NCI-H748 (cell line): ENCODE data around the gene PCLAF.

ENCODE experiments used
- DNase-seq: peaks from one replicate; lab custom pipeline; 2025; ENCODE audit not compliant: unreplicated experiment; lab: John Stamatoyannopoulos, UW

PCLAF gene

DNA sequence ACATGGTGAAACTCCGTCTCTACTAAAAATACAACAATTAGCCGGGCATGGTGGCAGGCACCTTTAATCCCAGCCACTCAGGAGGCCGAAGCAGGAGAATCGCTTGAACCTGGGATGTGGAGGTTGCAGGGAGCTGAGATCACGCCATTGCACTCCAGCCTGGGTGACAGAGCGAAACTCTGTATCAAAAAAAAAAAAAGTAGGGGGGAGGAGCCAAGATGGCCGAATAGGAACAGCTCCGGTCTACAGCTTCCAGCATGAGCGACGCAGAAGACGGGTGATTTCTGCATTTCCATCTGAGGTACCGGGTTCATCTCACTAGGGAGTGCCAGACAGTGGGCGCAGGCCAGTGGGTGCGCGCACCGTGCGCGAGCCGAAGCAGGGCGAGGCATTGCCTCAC is 54.8 kb downstream of the PCLAF start:
- DNase-seq = peak; percentile 12

DNA sequence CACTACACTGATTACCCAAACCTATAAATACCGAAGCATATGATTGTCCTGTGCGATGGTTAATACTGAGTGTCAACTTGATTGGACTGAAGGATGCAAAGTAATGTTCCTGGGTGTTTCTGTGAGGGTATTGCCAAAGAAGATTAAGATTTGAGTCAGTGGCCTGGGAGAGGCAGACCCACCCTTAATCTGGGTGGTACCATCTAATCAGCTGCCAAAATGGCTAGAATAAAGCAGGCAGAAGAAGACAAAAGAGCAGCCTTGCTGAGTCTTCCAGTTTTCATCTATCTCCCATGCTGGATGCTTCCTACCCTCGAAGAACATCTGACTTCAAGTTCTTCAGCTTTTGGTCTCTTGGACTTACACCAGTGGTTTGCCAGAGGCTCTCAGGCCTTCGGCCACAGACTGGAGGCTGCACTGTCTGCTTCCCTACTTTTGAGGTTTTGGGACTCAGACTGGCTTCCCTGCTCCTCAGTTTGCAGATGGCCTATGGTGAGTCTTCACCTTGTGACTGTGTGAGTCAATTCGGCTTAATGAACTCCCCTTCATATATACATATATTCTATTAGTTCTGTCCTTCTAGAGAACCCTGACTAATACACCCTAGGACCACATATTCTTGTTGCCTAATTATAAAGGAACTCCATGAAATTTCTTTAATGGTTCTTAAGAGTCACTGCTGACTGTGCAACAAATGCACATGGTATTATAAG is 56.9 kb downstream of the PCLAF start:
- DNase-seq = no peak

DNA sequence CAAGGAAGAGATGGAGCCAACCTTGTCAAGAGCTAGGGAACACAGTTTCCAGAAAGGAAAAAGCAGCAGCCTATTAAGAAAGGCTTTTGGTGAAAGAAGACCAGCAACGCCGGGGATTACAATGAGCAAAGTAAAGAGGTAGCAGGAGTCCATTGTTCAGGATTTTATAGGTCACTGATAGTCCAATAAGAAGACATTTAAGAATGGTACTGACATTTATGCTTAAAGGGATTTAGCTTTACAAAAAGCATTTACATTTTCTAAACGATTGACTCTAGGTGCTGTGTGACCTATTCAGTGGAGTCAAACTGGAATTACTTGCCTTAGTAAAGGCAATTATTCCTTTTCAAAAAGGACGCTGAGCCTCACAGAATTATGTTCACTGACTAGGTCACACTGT is 66.0 kb downstream of the PCLAF start:
- no peak for DNase-seq

DNA sequence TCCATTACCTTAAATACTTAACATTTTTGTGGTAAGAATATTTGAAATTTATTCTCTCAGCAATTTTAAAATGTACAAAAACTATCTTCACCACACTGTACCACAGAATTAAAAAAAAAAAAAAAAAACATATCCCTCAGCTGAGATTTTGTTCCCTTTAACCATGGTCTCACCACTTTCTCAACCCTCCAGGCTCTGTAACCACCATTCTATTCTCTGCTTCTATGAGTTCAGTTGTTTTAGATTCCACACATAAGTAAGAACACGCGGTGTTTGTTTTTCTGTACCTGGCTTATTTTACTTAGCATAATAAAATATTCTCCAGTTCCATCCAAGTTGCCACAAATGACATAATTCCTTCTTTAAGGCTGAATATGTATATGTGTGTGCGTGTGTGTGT is 66.8 kb downstream of the PCLAF start:
- no peak for DNase-seq
